Keratinocyte (primary cell): ENCODE data around the gene YWHAB. TPM values are rescaled to one million over a fixed set of nuclear protein-coding genes. Genes with fewer than 3 reads are reported as not detected.

Experiments
- DNase-seq: peaks from one replicate; pipeline ENCODE4 v3.0.0-alpha.2; 2011; ENCODE audit warnings: low read depth, missing footprints, low spot score
- FAIRE-seq: peaks from 2 replicates; lab custom pipeline; 2011; peaks lifted over from hg19 to GRCh38; lab: Jason Lieb, UNC
- H2AFZ ChIP-seq: 2 replicates; pipeline ENCODE4 v1.6.0; 2012; ENCODE audit warnings: low read length, control low read depth, inconsistent platforms; ENCODE audit not compliant: control insufficient read depth
- H3K27ac ChIP-seq: 2 replicates; pipeline ENCODE4 v1.5.1; 2011; ENCODE audit warnings: low read length; ENCODE audit not compliant: control insufficient read depth, insufficient read depth
- H3K27me3 ChIP-seq: 3 replicates; pipeline ENCODE4 v1.6.0; 2011; ENCODE audit warnings: low read length; ENCODE audit not compliant: control insufficient read depth, insufficient read depth; ENCODE audit errors: extremely low read depth
- H3K36me3 ChIP-seq, 2 experiments: 2 replicates in 1 of 2; 3 replicates in 1 of 2; pipeline ENCODE4 v1.5.1; 2011; ENCODE audit warnings: low read length in 2 of 2, mild to moderate bottlenecking in 1 of 2; ENCODE audit not compliant: control insufficient read depth in 2 of 2, insufficient read depth in 2 of 2; ENCODE audit errors: extremely low read depth in 1 of 2
- H3K4me1 ChIP-seq: 3 replicates; pipeline ENCODE4 v1.5.1; 2011; ENCODE audit warnings: low read length; ENCODE audit not compliant: control insufficient read depth, insufficient read depth; ENCODE audit errors: extremely low read depth
- H3K4me2 ChIP-seq: 3 replicates; pipeline ENCODE4 v1.6.0; 2011; ENCODE audit warnings: low read depth, low read length; ENCODE audit not compliant: control insufficient read depth, insufficient read depth; ENCODE audit errors: extremely low read depth
- H3K4me3 ChIP-seq, 3 experiments: fragments of 200-600 bp in 1 of 3; sonication (generic) in 1 of 3; 2 replicates in 2 of 3; 3 replicates in 1 of 3; pipeline ENCODE4 v1.5.1; 2011 to 2016; ENCODE audit warnings: low read length in 3 of 3, mild to moderate bottlenecking in 3 of 3, control low read depth in 2 of 3, inconsistent platforms in 1 of 3, low read depth in 1 of 3, mixed read lengths in 1 of 3, mixed run types in 1 of 3, moderate library complexity in 1 of 3; ENCODE audit not compliant: control insufficient read depth in 2 of 3, insufficient read depth in 2 of 3; ENCODE audit errors: extremely low read depth in 1 of 3
- H3K79me2 ChIP-seq: 2 replicates; pipeline ENCODE4 v1.6.0; 2012; ENCODE audit warnings: low read length; ENCODE audit not compliant: control insufficient read depth, insufficient read depth
- H3K9ac ChIP-seq: 3 replicates; pipeline ENCODE4 v1.6.0; 2011; ENCODE audit warnings: low read length; ENCODE audit not compliant: control insufficient read depth, insufficient read depth; ENCODE audit errors: extremely low read depth
- H3K9me1 ChIP-seq: 3 replicates; pipeline ENCODE4 v1.6.0; 2011; ENCODE audit warnings: low read length; ENCODE audit not compliant: control insufficient read depth, insufficient read depth; ENCODE audit errors: extremely low read depth
- H3K9me3 ChIP-seq: 2 replicates; pipeline ENCODE4 v1.5.1; 2012; ENCODE audit warnings: low read depth, low read length; ENCODE audit not compliant: control insufficient read depth
- H4K20me1 ChIP-seq: 3 replicates; pipeline ENCODE4 v1.6.0; 2011; ENCODE audit warnings: low read length; ENCODE audit not compliant: control insufficient read depth, insufficient read depth; ENCODE audit errors: extremely low read depth
- EZH2 ChIP-seq: IDR thresholded peaks from one replicate; pipeline ENCODE4 v1.6.1; 2012; ENCODE audit warnings: inconsistent platforms, mild to moderate bottlenecking, low read length, moderate library complexity
- dilution Hi-C: fragments of 300-500 bp; cut with MboI; formaldehyde crosslinking; loops from one replicate; pipeline ENCODE4 v1.7.0; 2020; ENCODE audit warnings: low sequenced_read_pairs; ENCODE audit not compliant: extremely low pct_ligation_motif_present
- polyA plus RNA-seq, 5 experiments: library from polyadenylated mRNA; depleted of rRNA in 3 of 5; stranded (reverse) in 3 of 5; stranded (forward) in 1 of 5; unstranded in 1 of 5; fragments of >200 nt; gene quantifications; 1 replicate in 1 of 5; 2 replicates in 3 of 5; 3 replicates in 1 of 5; pipeline versions ENCODE4 v1.2.1 to v1.2.3, GENCODE V29; 2011 to 2012; ENCODE audit warnings: missing spikeins in 2 of 5, low read depth in 1 of 5, low replicate concordance in 1 of 5
- TF ChIP-seq, protein P1 (sequence below), 3 experiments: IDR thresholded peaks in 1 of 3; conservative IDR thresholded peaks in 1 of 3; optimal IDR thresholded peaks in 1 of 3; 2 replicates in 2 of 3; 3 replicates in 1 of 3; pipeline versions ENCODE3 to v1.5.1; 2011; ENCODE audit warnings: low read length in 3 of 3, mild to moderate bottlenecking in 3 of 3, moderate library complexity in 2 of 3, control low read depth in 1 of 3, inconsistent platforms in 1 of 3; ENCODE audit not compliant: insufficient read depth in 2 of 3; ENCODE audit errors: extremely low read depth in 1 of 3

Gene YWHAB
- polyA plus RNA-seq, 1 donor (not counting 4 experiments of a cell fraction or from before 2014, with no cell fraction given) = 214 TPM

DNA sequence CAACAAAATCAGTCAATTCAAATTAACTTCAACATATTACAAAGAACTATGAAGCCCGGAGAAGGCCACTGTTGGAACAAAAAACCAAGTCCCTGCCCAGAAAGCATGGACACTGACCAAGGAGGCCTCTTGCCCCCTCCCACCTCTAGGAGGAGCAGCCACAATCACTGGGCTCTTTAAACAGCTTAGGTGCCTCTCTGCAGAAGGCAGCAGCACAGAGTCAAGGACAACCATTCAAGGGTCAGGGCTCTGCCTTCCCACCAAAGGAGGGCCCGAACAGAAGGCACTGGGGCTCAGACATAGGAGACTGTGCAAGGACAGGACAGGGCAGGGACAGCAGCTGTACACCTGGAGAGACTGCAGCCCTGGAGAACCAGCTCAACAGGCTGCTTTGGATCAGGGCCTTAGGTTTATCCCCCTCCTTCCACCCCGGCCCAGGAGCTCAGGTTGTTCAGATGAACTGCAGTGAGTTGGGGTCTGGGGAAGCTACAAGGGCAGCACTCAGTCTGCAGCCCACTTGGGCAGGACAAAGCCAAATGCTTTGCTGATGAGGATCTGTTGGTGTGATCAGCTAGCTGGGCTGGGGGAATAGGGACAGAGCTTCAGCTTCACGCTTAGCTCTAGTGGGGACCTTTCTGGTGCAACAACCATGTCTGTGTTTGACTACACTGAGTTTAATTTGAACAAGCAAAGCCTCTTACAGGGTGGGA is 56.9 kb downstream of the YWHAB start:
- H3K27ac ChIP-seq = no peak overlapping the region
- no peaks in the 10 kb centered on the region for H3K4me1 ChIP-seq
- H2AFZ ChIP-seq = no peak overlapping the region
- no peak overlapping the region for H3K9ac ChIP-seq
- H4K20me1 ChIP-seq = no peaks in the 10 kb centered on the region
- H3K36me3 ChIP-seq = peaks cover 26 to 49% of the 10 kb centered on the region in 2 experiments
- no peaks in the 10 kb centered on the region for H3K27me3 ChIP-seq
- H3K4me3 ChIP-seq = no peak overlapping the region
- FAIRE-seq (no peak), DNase-seq (no peak)
- no peak overlapping the region for H3K4me2 ChIP-seq
- TF ChIP-seq, protein P1, sequence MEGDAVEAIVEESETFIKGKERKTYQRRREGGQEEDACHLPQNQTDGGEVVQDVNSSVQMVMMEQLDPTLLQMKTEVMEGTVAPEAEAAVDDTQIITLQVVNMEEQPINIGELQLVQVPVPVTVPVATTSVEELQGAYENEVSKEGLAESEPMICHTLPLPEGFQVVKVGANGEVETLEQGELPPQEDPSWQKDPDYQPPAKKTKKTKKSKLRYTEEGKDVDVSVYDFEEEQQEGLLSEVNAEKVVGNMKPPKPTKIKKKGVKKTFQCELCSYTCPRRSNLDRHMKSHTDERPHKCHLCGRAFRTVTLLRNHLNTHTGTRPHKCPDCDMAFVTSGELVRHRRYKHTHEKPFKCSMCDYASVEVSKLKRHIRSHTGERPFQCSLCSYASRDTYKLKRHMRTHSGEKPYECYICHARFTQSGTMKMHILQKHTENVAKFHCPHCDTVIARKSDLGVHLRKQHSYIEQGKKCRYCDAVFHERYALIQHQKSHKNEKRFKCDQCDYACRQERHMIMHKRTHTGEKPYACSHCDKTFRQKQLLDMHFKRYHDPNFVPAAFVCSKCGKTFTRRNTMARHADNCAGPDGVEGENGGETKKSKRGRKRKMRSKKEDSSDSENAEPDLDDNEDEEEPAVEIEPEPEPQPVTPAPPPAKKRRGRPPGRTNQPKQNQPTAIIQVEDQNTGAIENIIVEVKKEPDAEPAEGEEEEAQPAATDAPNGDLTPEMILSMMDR (optimal IDR thresholded peaks at IDR 0.05 in 1 of 3, IDR thresholded peaks at IDR 0.05 in 1 of 3, conservative IDR thresholded peaks at IDR 0.05 in 1 of 3; ENCODE audit: extremely low read depth in 1 of 3, insufficient read depth in 2 of 3, low read length in 3 of 3) = no peak
- no peak for TF ChIP-seq EZH2
- no peaks in the 10 kb centered on the region for H3K79me2 ChIP-seq
- dilution Hi-C loops = no loop called here
- H3K9me1 ChIP-seq = peaks cover 2% of the 10 kb centered on the region
- H3K9me3 ChIP-seq = no peaks in the 10 kb centered on the region

DNA sequence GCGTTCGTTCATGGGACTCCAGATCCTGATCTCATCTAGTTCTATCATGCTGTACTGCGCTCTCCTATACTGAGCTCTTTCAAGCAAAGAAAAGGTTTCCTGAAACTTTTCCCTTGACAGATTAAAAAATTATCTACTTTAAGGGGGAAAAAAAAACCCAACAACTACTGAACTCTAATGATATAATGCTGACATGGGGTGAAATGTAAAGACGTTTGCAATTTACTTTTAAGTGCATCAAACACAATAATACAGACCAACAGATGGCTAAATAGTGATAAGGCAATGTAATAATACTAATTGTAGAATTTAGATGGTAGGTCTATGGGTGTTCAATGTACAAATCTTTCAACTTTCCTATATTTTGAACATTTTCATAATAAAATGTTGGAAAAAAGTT is 58.3 kb downstream of the YWHAB start:
- H3K9ac ChIP-seq = no peak overlapping the region
- H4K20me1 ChIP-seq = no peaks in the 10 kb centered on the region
- no peaks in the 10 kb centered on the region for H3K27me3 ChIP-seq
- FAIRE-seq = no peak
- no peak for DNase-seq
- dilution Hi-C loops = no loop called here
- H3K4me3 ChIP-seq = no peak overlapping the region
- TF ChIP-seq, protein P1 (optimal IDR thresholded peaks at IDR 0.05 in 1 of 3, IDR thresholded peaks at IDR 0.05 in 1 of 3, conservative IDR thresholded peaks at IDR 0.05 in 1 of 3; ENCODE audit: extremely low read depth in 1 of 3, insufficient read depth in 2 of 3, low read length in 3 of 3) = no peak
- no peak for TF ChIP-seq EZH2
- peaks cover 35 to 51% of the 10 kb centered on the region in 2 experiments for H3K36me3 ChIP-seq
- H3K9me3 ChIP-seq = no peaks in the 10 kb centered on the region
- H3K27ac ChIP-seq = no peak overlapping the region
- no peak overlapping the region for H2AFZ ChIP-seq
- no peaks in the 10 kb centered on the region for H3K4me1 ChIP-seq
- H3K4me2 ChIP-seq = no peak overlapping the region
- no peaks in the 10 kb centered on the region for H3K79me2 ChIP-seq
- peaks cover 2% of the 10 kb centered on the region for H3K9me1 ChIP-seq
